Measurements from ENCODE around the gene SLX9.
"Not testable (repeated sequence)": the region's sequence is repeated elsewhere in the genome, so short reads cannot be mapped to it uniquely, and the experiment has no call there.

SLX9 gene

GRCh38 chr21:45022736-45023135 lies 82.9 kb downstream of the SLX9 start:
- no peak for DNase-seq

GRCh38 chr21:45024516-45024915 lies 84.7 kb downstream of the SLX9 start:
- DNase-seq: not testable (repeated sequence)

DNA sequence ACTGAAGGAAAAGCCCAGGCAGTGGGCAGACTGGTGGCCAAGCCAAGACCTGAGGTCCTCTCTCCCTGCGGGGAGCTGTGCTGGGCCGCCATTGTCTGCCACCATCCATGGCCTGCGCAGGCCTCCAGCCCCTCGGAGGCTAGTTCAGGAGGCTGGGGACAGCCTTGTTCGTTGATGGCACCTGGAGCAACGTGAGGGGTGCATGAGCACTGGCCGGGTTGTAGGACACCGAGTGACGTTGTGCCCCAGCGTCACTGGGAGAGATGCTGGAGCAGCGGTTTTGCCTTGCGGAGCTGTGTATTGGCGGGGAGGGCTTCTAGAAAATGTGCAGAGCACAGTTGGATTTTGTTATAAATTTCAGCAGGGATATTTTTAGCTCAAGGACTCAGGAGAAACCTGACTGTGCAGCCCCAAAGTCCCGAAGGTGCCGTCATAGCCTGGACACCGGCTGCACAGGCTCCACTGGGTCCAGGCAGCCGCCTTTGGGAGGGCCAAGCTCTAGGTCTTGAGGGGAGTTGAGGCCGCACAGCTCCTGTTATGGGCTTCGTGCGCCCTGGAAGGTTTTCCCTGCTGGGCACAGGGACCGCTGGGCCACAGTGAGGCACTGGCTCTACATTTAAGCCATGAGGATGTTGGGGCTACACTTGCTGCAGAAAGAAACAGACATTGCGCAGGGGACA lies 86.4 kb downstream of the SLX9 start:
- no peak for DNase-seq

Measured in AML-193 (cell line).